Gastrocnemius medialis (tissue), 4 donors: ENCODE results near the gene ZNF443. TPM values are rescaled to one million over a fixed set of nuclear protein-coding genes. Genes with fewer than 3 reads are reported as not detected.

Source experiments
- ATAC-seq, 2 donors: fragments of 150-250 bp; one replicate each; pipeline ENCODE4 v1.9.1; 2016
- DNase-seq, 2 donors: peaks; one replicate each; pipeline ENCODE4 v3.0.0-alpha.2; 2019
- H3K27ac ChIP-seq, 4 donors: fragments of 200-600 bp; sonication (generic); 1 replicate in 1 of 4; 2 replicates in 3 of 4; pipeline ENCODE4 v1.5.1; 2016 to 2018; ENCODE audit warnings: mild to moderate bottlenecking in 2 of 4, moderate library complexity in 1 of 4
- H3K27me3 ChIP-seq, 3 donors: fragments of 200-600 bp; sonication (generic) in 2 of 3; 1 replicate in 1 of 3; 2 replicates in 2 of 3; pipeline versions ENCODE4 v1.5.1 to v1.6.0; 2016 to 2019; ENCODE audit warnings: mild to moderate bottlenecking in 1 of 3, moderate library complexity in 1 of 3
- H3K36me3 ChIP-seq, 2 donors: fragments of 200-600 bp; sonication (generic) in 1 of 2; one replicate each; pipeline ENCODE4 v1.5.1; 2017 to 2018
- H3K4me1 ChIP-seq, 2 donors: fragments of 200-600 bp; sonication (generic) in 1 of 2; one replicate each; pipeline ENCODE4 v1.5.1; 2016 to 2017; ENCODE audit warnings: mild to moderate bottlenecking in 2 of 2
- H3K4me3 ChIP-seq, 4 donors: fragments of 200-600 bp; sonication (generic) in 3 of 4; 1 replicate in 1 of 4; 2 replicates in 3 of 4; pipeline ENCODE4 v1.5.1; 2016 to 2019; ENCODE audit warnings: mild to moderate bottlenecking in 2 of 4
- H3K9me3 ChIP-seq, 3 donors: fragments of 200-600 bp; sonication (generic) in 2 of 3; 1 replicate in 1 of 3; 2 replicates in 2 of 3; pipeline ENCODE4 v1.5.1; 2016 to 2019
- CTCF ChIP-seq, 5 experiments: fragments of 450-650 bp in 3 of 5; fragments of 200-600 bp in 2 of 5; sonication (generic) in 2 of 5; IDR thresholded peaks in 4 of 5; conservative IDR thresholded peaks in 1 of 5; 1 replicate in 4 of 5; 2 replicates in 1 of 5; pipeline ENCODE4 v1.5.1; 2016 to 2019; ENCODE audit warnings: antibody characterized with exemption in 5 of 5, mild to moderate bottlenecking in 3 of 5, moderate library complexity in 3 of 5
- POLR2A ChIP-seq, 2 donors: fragments of 450-650 bp; IDR thresholded peaks; one replicate each; pipeline ENCODE4 v1.6.1; 2017; ENCODE audit warnings: antibody characterized with exemption in 2 of 2, mild to moderate bottlenecking in 2 of 2, moderate library complexity in 2 of 2
- in situ Hi-C, 4 donors: fragments of 200-750 bp; cut with MboI; loops; one replicate each; pipeline versions ENCODE4 v1.15.0 to v1.8.0; 2017; ENCODE audit warnings: low sequenced_read_pairs in 4 of 4
- intact Hi-C: fragments of 100-400 bp; cut with DNase I; formaldehyde crosslinking; loops from one replicate; pipeline ENCODE4 v1.15.1; 2023; ENCODE audit warnings: low total_unique reads
- total RNA-seq, 4 donors: library from RNA; depleted of rRNA; stranded (reverse); fragments of >200 nt; gene quantifications; one replicate each; pipeline versions ENCODE4 v1.1.0 to v1.2.3, GENCODE V29; 2016

The ZNF443 gene
- total RNA-seq, 4 donors from 2014 or later = 0.95 to 2.3 (median 1.7) TPM

- in situ Hi-C loops (no loop called here), intact Hi-C loops (no loop called here)
- Histone ChIP-seq H3K36me3 (peaks cover 0 to 40% of the 10 kb centered on the region in 2 donors), H3K27ac (no peak overlapping the region), H3K27me3 (no peaks in the 10 kb centered on the region), H3K4me3 (no peak overlapping the region), H3K9me3 (peaks cover 0 to 24% (median 7%) of the 10 kb centered on the region in 3 donors), H3K4me1 (no peaks in the 10 kb centered on the region)
- DNase-seq = no peak
- no peak for ATAC-seq
- TF ChIP-seq POLR2A (IDR thresholded peaks at IDR 0.05) (no peak), CTCF (IDR thresholded peaks at IDR 0.05 in 4 of 5, conservative IDR thresholded peaks at IDR 0.05 in 1 of 5) (no peak)
Measured at GRCh38 chr19:12380444-12380737, 60.4 kb downstream of the ZNF443 start.

GRCh38 chr19:12379732-12380443, 60.9 kb downstream of the ZNF443 start:
- no peak for DNase-seq
- intact Hi-C loops = no loop called here
- Histone ChIP-seq H3K27me3 (no peaks in the 10 kb centered on the region), H3K27ac (no peak overlapping the region), H3K36me3 (peaks cover 0 to 40% of the 10 kb centered on the region in 2 donors), H3K4me1 (no peaks in the 10 kb centered on the region), H3K4me3 (peak overlapping the region in 1 of 4 donors; percentile 10), H3K9me3 (peaks cover 0 to 24% (median 7%) of the 10 kb centered on the region in 3 donors)
- in situ Hi-C loops = no loop called here
- ATAC-seq = no peak
- TF ChIP-seq CTCF (IDR thresholded peaks at IDR 0.05 in 4 of 5, conservative IDR thresholded peaks at IDR 0.05 in 1 of 5) = no peak
- TF ChIP-seq POLR2A (IDR thresholded peaks at IDR 0.05) = no peak

Other genes starting within 250 kb of the ZNF443 start
- gene ZNF44, start 146.1 kb downstream of the ZNF443 start, total RNA-seq = 1 to 10 TPM; 2.6 to 4.0 (median 3.5) TPM
- gene ZNF563, start 107.4 kb downstream of the ZNF443 start, total RNA-seq = 1 to 10 TPM; 1.3 to 2.8 (median 2.2) TPM
- gene ZNF442, start 75.3 kb downstream of the ZNF443 start, total RNA-seq = under 1 TPM; 0.22 to 0.66 (median 0.42) TPM
- gene ZNF799, start 39.8 kb downstream of the ZNF443 start, total RNA-seq = 1 to 10 TPM; 1.3 to 3.6 (median 3.2) TPM
- 1 to 10 TPM in 1 of 4 donors, under 1 TPM in 3; 0.52 to 1.7 (median 0.61) TPM for gene ZNF709, start 43.8 kb upstream of the ZNF443 start, total RNA-seq
- gene ZNF564, start 110.5 kb upstream of the ZNF443 start, total RNA-seq = 1 to 10 TPM; 3.3 to 5.0 (median 4.5) TPM
- gene ZNF490, start 169.8 kb upstream of the ZNF443 start, total RNA-seq = 1 to 10 TPM; 2.5 to 4.9 (median 2.9) TPM
- gene ZNF791, start 169.9 kb upstream of the ZNF443 start, total RNA-seq = 10 to 100 TPM in 1 of 4 donors, 1 to 10 TPM in 3; 7.6 to 10.9 (median 8.8) TPM
- gene MAN2B1, start 225.7 kb upstream of the ZNF443 start, total RNA-seq = 10 to 100 TPM; 18.0 to 34.2 (median 29.3) TPM
- 1 to 10 TPM; 2.2 to 8.4 (median 3.7) TPM for gene WDR83, start 225.8 kb upstream of the ZNF443 start, total RNA-seq
- 100 to 1,000 TPM; 115 to 184 (median 127) TPM for gene DHPS, start 240.9 kb upstream of the ZNF443 start, total RNA-seq
- gene GNG14, start 247.0 kb upstream of the ZNF443 start, total RNA-seq = not detected